OCI-LY1 (cell line): Measurements from ENCODE around the gene AUH.

Experiments used
- H2AFZ ChIP-seq: fragments of 200-600 bp; sonication (generic), shearing (Covaris generic); 2 replicates; pipeline ENCODE4 v1.6.0; 2014; ENCODE audit warnings: antibody characterized with exemption, mild to moderate bottlenecking, low read length
- H3F3A ChIP-seq: fragments of 200-600 bp; sonication (generic), shearing (Covaris generic); 2 replicates; pipeline ENCODE4 v1.6.0; 2014; ENCODE audit warnings: mild to moderate bottlenecking, antibody characterized with exemption, low read length, moderate library complexity; ENCODE audit not compliant: insufficient read depth
- H3K27ac ChIP-seq: fragments of 200-600 bp; sonication (generic); 2 replicates; pipeline ENCODE4 v1.5.1; 2014; ENCODE audit warnings: low read length, mixed run types, mild to moderate bottlenecking, low read depth; ENCODE audit not compliant: poor library complexity, severe bottlenecking
- H3K27me3 ChIP-seq: fragments of 200-600 bp; sonication (generic); 2 replicates; pipeline ENCODE4 v1.6.0; 2014; ENCODE audit warnings: antibody characterized with exemption, mild to moderate bottlenecking, low read length, moderate library complexity; ENCODE audit not compliant: insufficient read depth
- H3K36me3 ChIP-seq: fragments of 200-600 bp; sonication (generic); 2 replicates; pipeline ENCODE4 v1.6.1; 2014; ENCODE audit warnings: mild to moderate bottlenecking, antibody characterized with exemption, low read length, moderate library complexity, mixed read lengths; ENCODE audit not compliant: insufficient read depth
- H3K4me1 ChIP-seq: fragments of 200-600 bp; sonication (generic); 2 replicates; pipeline ENCODE4 v1.5.1; 2014; ENCODE audit warnings: mild to moderate bottlenecking, low read length, moderate library complexity; ENCODE audit not compliant: insufficient read depth, severe bottlenecking
- H3K4me2 ChIP-seq: fragments of 200-600 bp; sonication (generic), shearing (Covaris generic); 2 replicates; pipeline ENCODE4 v1.6.1; 2014; ENCODE audit warnings: low read length
- H3K4me3 ChIP-seq: fragments of 200-600 bp; sonication (generic); 2 replicates; pipeline ENCODE4 v1.5.1; 2014; ENCODE audit warnings: low read length, low read depth, mild to moderate bottlenecking, mixed read lengths; ENCODE audit not compliant: poor library complexity, severe bottlenecking
- H3K79me2 ChIP-seq: fragments of 200-600 bp; shearing (Covaris generic); 2 replicates; pipeline ENCODE4 v1.6.1; 2016; ENCODE audit warnings: mixed run types, low read length, mixed read lengths; ENCODE audit not compliant: insufficient read depth
- H3K9ac ChIP-seq: fragments of 200-600 bp; sonication (generic), shearing (Covaris generic); 2 replicates; pipeline ENCODE4 v1.6.1; 2014; ENCODE audit warnings: mild to moderate bottlenecking, low read length, mixed read lengths
- H3K9me2 ChIP-seq: fragments of 200-600 bp; sonication (generic), shearing (Covaris generic); 2 replicates; pipeline ENCODE4 v1.6.1; 2014; ENCODE audit warnings: low read depth, mild to moderate bottlenecking, low read length, mixed read lengths
- H3K9me3 ChIP-seq: fragments of 200-600 bp; shearing (Covaris generic); 2 replicates; pipeline ENCODE4 v1.6.1; 2014; ENCODE audit warnings: low read length, mixed read lengths
- H4K20me1 ChIP-seq: fragments of 200-600 bp; sonication (generic), shearing (Covaris generic); 2 replicates; pipeline ENCODE4 v1.6.0; 2016; ENCODE audit warnings: mild to moderate bottlenecking, low read length; ENCODE audit not compliant: insufficient read depth
- CTCF ChIP-seq: fragments of 200-600 bp; sonication (generic), shearing (Covaris generic); IDR thresholded peaks from 2 replicates; pipeline ENCODE4 v1.5.1; 2017; ENCODE audit warnings: mild to moderate bottlenecking, antibody characterized with exemption, low read length, moderate library complexity, mixed read lengths
- EZH2 ChIP-seq: fragments of 200-600 bp; sonication (generic), shearing (Covaris generic); IDR thresholded peaks from 2 replicates; pipeline ENCODE4 v1.8.0; 2017; ENCODE audit warnings: borderline replicate concordance, mixed run types, mild to moderate bottlenecking, antibody characterized with exemption, low read length, moderate library complexity, mixed read lengths

Gene AUH

GRCh38 chr9:91395106-91395552 lies 33.4 kb upstream of the AUH start:
- no peak overlapping the region for H3K27ac ChIP-seq
- no peak overlapping the region for H3K4me2 ChIP-seq
- H3K9me2 ChIP-seq: no peaks in the 10 kb centered on the region

GRCh38 chr9:91393826-91394225 lies 32.1 kb upstream of the AUH start:
- H3K9me2 ChIP-seq: no peaks in the 10 kb centered on the region
- H3K27ac ChIP-seq: no peak overlapping the region
- H3K4me2 ChIP-seq: no peak overlapping the region

More at GRCh38 chr9:91395106-91395552, 33.4 kb upstream of the AUH start:
- H4K20me1 ChIP-seq: no peaks in the 10 kb centered on the region
- H3F3A ChIP-seq: no peaks in the 10 kb centered on the region
- no peaks in the 10 kb centered on the region for H3K4me1 ChIP-seq
- no peak for TF ChIP-seq EZH2
- no peak for TF ChIP-seq CTCF
- H3K36me3 ChIP-seq: no peaks in the 10 kb centered on the region
- H3K9me3 ChIP-seq: no peaks in the 10 kb centered on the region
- no peak overlapping the region for H2AFZ ChIP-seq
- H3K4me3 ChIP-seq: no peak overlapping the region
- H3K9ac ChIP-seq: no peak overlapping the region
- H3K79me2 ChIP-seq: no peaks in the 10 kb centered on the region
- 0 out of 2 replicates have a peak, but pooled peaks cover 4% of the 10 kb centered on the region for H3K27me3 ChIP-seq

GRCh38 chr9:91392435-91392834 lies 30.7 kb upstream of the AUH start:
- Histone ChIP-seq H3K9me3 (no peaks in the 10 kb centered on the region), H2AFZ (no peak overlapping the region), H3K27ac (no peak overlapping the region), H3F3A (no peaks in the 10 kb centered on the region), H3K4me1 (no peaks in the 10 kb centered on the region), H3K9me2 (no peaks in the 10 kb centered on the region), H3K36me3 (no peaks in the 10 kb centered on the region), H3K9ac (no peak overlapping the region), H3K4me2 (no peak overlapping the region), H3K27me3 (0 out of 2 replicates have a peak, but pooled peaks cover 4% of the 10 kb centered on the region), H3K79me2 (no peaks in the 10 kb centered on the region), H4K20me1 (no peaks in the 10 kb centered on the region), H3K4me3 (no peak overlapping the region)
- TF ChIP-seq CTCF: no peak
- TF ChIP-seq EZH2: no peak

More at GRCh38 chr9:91393826-91394225, 32.1 kb upstream of the AUH start:
- no peak overlapping the region for H2AFZ ChIP-seq
- TF ChIP-seq EZH2: no peak
- TF ChIP-seq CTCF: no peak
- no peaks in the 10 kb centered on the region for H3K79me2 ChIP-seq
- H3K4me3 ChIP-seq: no peak overlapping the region
- H3F3A ChIP-seq: no peaks in the 10 kb centered on the region
- 0 out of 2 replicates have a peak, but pooled peaks cover 4% of the 10 kb centered on the region for H3K27me3 ChIP-seq
- no peaks in the 10 kb centered on the region for H3K36me3 ChIP-seq
- no peaks in the 10 kb centered on the region for H3K4me1 ChIP-seq
- no peaks in the 10 kb centered on the region for H3K9me3 ChIP-seq
- no peaks in the 10 kb centered on the region for H4K20me1 ChIP-seq
- no peak overlapping the region for H3K9ac ChIP-seq
